Kidney (tissue), 14 donors: ENCODE measurements around the gene ZC3H12C. TPM values are rescaled to one million over a fixed set of nuclear protein-coding genes. Genes with fewer than 3 reads are reported as not detected.

Experiments used
- DNase-seq, 5 donors: peaks; one replicate each; pipeline ENCODE4 v3.0.0-alpha.2; 2013 to 2020
- FAIRE-seq: peaks from 2 replicates; lab custom pipeline; 2012; peaks lifted over from hg19 to GRCh38; lab: Jason Lieb, UNC
- H3K27ac ChIP-seq, 2 donors: one replicate each; pipeline ENCODE4 v1.7.0; 2013; ENCODE audit warnings: low read depth in 2 of 2, low read length in 2 of 2, inconsistent platforms in 1 of 2
- H3K27me3 ChIP-seq: one replicate; pipeline ENCODE4 v1.7.1; 2013; ENCODE audit warnings: low read length, inconsistent platforms; ENCODE audit not compliant: control insufficient read depth, insufficient read depth
- H3K36me3 ChIP-seq, 3 donors: one replicate each; pipeline versions ENCODE4 v1.7.0 to v1.7.1; 2013; ENCODE audit warnings: low read length in 3 of 3, control low read depth in 1 of 3, inconsistent platforms in 1 of 3; ENCODE audit not compliant: insufficient read depth in 3 of 3, control insufficient read depth in 2 of 3
- H3K4me1 ChIP-seq, 3 donors: one replicate each; pipeline versions ENCODE4 v1.7.0 to v1.7.1; 2013; ENCODE audit warnings: low read length in 3 of 3, inconsistent platforms in 1 of 3, low read depth in 1 of 3; ENCODE audit not compliant: control insufficient read depth in 2 of 3, insufficient read depth in 2 of 3
- H3K4me3 ChIP-seq, 3 donors: one replicate each; pipeline versions ENCODE4 v1.7.0 to v1.8.1; 2013; ENCODE audit warnings: low read length in 3 of 3, control low read depth in 1 of 3, inconsistent platforms in 1 of 3
- H3K9ac ChIP-seq, 3 donors: one replicate each; pipeline versions ENCODE4 v1.7.0 to v1.7.1; 2013; ENCODE audit warnings: low read length in 3 of 3, control low read depth in 1 of 3, inconsistent platforms in 1 of 3
- H3K9me3 ChIP-seq, 3 donors: one replicate each; pipeline versions ENCODE4 v1.7.0 to v1.7.1; 2013; ENCODE audit warnings: low read length in 3 of 3, control low read depth in 1 of 3, inconsistent platforms in 1 of 3; ENCODE audit not compliant: control insufficient read depth in 2 of 3, insufficient read depth in 1 of 3
- intact Hi-C: fragments of 100-400 bp; cut with DNase I; formaldehyde crosslinking; loops from one replicate; pipeline ENCODE4 v1.11.1; 2022
- polyA plus RNA-seq: library from polyadenylated mRNA; stranded (reverse); fragments of 350-450 nt; fragmentation: Illumina TruSeq; extraction: RNeasy Lipid Tissue Mini Kit (QIAGEN cat#74804); gene quantifications from one replicate; pipeline ENCODE4 v1.2.3, GENCODE V29; 2014; ENCODE audit warnings: low read depth, low replicate concordance; ENCODE audit not compliant: insufficient read depth
- total RNA-seq: library from RNA; stranded (reverse); fragmentation: NEBNext Ultra II Directional; extraction: Animal tissue kit (Norgen Biotek cat#: 25700); gene quantifications from one replicate; pipeline ENCODE4 v1.2.1, GENCODE V29; 2021
- TF ChIP-seq, protein P1 (sequence below): IDR thresholded peaks from 3 replicates; pipeline ENCODE4 v1.5.1; 2012; ENCODE audit warnings: mild to moderate bottlenecking, moderate library complexity, borderline replicate concordance; ENCODE audit not compliant: insufficient read depth; ENCODE audit errors: extremely low read depth
- donor health status: control.
- donor health status: control.
- donor health status: control.
- donor health status: control.
- donor health status: control.
- donor health status: DM: yes; HTN: yes; CAD: no.
- donor health status: Normal renal cell carcinoma (clear cell type).

Gene ZC3H12C
- total and polyA plus RNA-seq, 2 donors from 2014 or later = 2.3 to 14.3 TPM

DNA sequence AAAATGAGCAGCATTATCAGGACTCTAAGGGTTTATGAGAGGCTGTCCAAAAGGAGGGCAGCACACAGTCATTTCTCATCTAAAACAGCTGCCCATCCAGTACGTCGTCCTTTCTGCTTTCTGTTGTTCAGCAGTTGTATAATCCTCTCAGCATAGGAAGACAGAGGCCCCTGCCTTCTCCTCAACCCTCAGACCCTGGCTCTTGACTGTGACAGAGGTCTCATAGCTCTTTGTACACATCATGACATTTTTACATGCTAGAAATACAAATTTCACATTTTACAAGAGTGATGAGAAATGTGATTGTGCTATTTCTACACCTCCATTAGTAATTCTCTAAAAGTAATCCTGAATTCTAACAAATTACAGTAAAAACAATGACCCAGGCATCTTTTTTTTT, 36.2 kb upstream of the ZC3H12C start:
- intact Hi-C loops = no loop called here
- Histone ChIP-seq H3K27ac (no peak overlapping the region), H3K4me1 (no peaks in the 10 kb centered on the region), H3K4me3 (no peak overlapping the region), H3K27me3 (no peaks in the 10 kb centered on the region), H3K9me3 (peaks cover 0 to 4% (median 0%) of the 10 kb centered on the region in 3 donors), H3K9ac (no peak overlapping the region), H3K36me3 (no peaks in the 10 kb centered on the region)
- FAIRE-seq = no peak
- TF ChIP-seq, protein P1, sequence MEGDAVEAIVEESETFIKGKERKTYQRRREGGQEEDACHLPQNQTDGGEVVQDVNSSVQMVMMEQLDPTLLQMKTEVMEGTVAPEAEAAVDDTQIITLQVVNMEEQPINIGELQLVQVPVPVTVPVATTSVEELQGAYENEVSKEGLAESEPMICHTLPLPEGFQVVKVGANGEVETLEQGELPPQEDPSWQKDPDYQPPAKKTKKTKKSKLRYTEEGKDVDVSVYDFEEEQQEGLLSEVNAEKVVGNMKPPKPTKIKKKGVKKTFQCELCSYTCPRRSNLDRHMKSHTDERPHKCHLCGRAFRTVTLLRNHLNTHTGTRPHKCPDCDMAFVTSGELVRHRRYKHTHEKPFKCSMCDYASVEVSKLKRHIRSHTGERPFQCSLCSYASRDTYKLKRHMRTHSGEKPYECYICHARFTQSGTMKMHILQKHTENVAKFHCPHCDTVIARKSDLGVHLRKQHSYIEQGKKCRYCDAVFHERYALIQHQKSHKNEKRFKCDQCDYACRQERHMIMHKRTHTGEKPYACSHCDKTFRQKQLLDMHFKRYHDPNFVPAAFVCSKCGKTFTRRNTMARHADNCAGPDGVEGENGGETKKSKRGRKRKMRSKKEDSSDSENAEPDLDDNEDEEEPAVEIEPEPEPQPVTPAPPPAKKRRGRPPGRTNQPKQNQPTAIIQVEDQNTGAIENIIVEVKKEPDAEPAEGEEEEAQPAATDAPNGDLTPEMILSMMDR = no peak
- no peak for DNase-seq

- H3K9ac ChIP-seq = no peak overlapping the region
- intact Hi-C loops = no loop called here
- no peaks in the 10 kb centered on the region for H3K36me3 ChIP-seq
- no peaks in the 10 kb centered on the region for H3K4me1 ChIP-seq
- DNase-seq (no peak), FAIRE-seq (no peak)
- TF ChIP-seq, protein P1 = no peak
- no peaks in the 10 kb centered on the region for H3K27me3 ChIP-seq
- H3K27ac ChIP-seq = no peak overlapping the region
- no peak overlapping the region for H3K4me3 ChIP-seq
- no peaks in the 10 kb centered on the region for H3K9me3 ChIP-seq
Measured at GRCh38 chr11:110059706-110060463, 33.3 kb upstream of the ZC3H12C start.

DNA sequence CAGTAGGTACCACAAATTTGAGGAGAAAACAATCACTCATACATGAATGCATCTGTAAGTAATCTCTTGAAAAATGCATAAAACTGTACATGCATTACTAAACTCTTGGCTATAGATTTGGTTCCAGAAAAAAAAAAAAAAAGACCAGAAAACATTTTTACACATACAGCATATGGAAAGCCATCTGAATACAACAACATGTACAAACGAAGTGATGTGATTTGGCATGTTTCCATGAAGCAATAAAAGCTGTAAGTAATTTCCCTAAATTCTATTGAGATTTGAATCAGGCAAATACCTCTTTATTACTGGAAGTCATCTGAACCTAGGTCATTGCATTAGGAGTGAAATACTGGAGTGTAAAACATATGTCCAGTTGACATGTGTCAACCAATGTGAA, 31.9 kb upstream of the ZC3H12C start:
- no peaks in the 10 kb centered on the region for H3K4me1 ChIP-seq
- no peak overlapping the region for H3K4me3 ChIP-seq
- no peaks in the 10 kb centered on the region for H3K9me3 ChIP-seq
- H3K27ac ChIP-seq = no peak overlapping the region
- FAIRE-seq (no peak), DNase-seq (peak in 2 of 5 donors; percentile 20 to 48)
- intact Hi-C loops = no loop called here
- no peak overlapping the region for H3K9ac ChIP-seq
- TF ChIP-seq, protein P1 = no peak
- H3K36me3 ChIP-seq = no peaks in the 10 kb centered on the region
- H3K27me3 ChIP-seq = no peaks in the 10 kb centered on the region
